ENCODE data around the gene MRPS7. TPM values are rescaled to one million over a fixed set of nuclear protein-coding genes. Genes with fewer than 3 reads are reported as not detected.

Gene MRPS7
- total RNA-seq, 1 experiment from 2014 or later = 103 TPM

DNA sequence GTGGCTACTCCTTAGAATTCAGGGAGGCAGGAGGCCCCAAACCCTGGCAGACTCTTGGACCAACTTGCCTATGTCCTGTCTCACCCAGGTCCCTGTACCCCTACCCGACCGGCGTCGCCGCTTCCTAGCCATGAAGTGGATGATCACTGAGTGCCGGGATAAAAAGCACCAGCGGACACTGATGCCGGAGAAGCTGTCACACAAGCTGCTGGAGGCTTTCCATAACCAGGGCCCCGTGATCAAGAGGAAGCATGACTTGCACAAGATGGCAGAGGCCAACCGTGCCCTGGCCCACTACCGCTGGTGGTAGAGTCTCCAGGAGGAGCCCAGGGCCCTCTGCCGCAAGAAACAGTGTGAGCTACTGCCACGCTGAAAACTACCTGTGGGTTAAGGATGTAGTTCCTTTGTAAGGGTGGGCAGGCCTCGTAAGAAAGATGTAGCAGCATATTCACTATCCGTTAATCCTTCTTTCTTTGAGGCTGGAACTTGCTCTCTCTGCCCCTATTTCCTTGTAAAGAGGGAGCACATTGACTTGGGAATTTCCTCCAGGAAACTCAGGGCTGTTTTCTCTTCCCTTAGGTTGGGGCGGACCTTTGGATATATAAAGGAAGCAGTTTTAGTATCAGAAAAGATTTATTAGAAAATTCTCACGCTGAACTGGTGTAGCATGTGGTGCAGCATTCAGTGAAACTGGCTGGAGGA lies 4.1 kb downstream of the MRPS7 start:
- no TSS peak for BruUV-seq (replicated peaks)
- Histone ChIP-seq H3K27ac (ENCODE audit: low read depth, low read length, poor library complexity, severe bottlenecking) (no peak overlapping the region), H3K36me3 (ENCODE audit: insufficient read depth, low read length, poor library complexity, severe bottlenecking) (peaks cover 39% of the 10 kb centered on the region), H3K9me3 (ENCODE audit: low read depth, low read length, poor library complexity, severe bottlenecking) (no peaks in the 10 kb centered on the region), H3K4me1 (ENCODE audit: insufficient read depth, low read length, poor library complexity, severe bottlenecking) (peaks cover 9% of the 10 kb centered on the region), H3K27me3 (replicated peaks; ENCODE audit: insufficient read depth, low read depth, low read length, poor library complexity) (no peaks in the 10 kb centered on the region), H3K4me3 (ENCODE audit: low read depth, low read length, poor library complexity, severe bottlenecking) (no peak overlapping the region)
- TF ChIP-seq, protein P1, sequence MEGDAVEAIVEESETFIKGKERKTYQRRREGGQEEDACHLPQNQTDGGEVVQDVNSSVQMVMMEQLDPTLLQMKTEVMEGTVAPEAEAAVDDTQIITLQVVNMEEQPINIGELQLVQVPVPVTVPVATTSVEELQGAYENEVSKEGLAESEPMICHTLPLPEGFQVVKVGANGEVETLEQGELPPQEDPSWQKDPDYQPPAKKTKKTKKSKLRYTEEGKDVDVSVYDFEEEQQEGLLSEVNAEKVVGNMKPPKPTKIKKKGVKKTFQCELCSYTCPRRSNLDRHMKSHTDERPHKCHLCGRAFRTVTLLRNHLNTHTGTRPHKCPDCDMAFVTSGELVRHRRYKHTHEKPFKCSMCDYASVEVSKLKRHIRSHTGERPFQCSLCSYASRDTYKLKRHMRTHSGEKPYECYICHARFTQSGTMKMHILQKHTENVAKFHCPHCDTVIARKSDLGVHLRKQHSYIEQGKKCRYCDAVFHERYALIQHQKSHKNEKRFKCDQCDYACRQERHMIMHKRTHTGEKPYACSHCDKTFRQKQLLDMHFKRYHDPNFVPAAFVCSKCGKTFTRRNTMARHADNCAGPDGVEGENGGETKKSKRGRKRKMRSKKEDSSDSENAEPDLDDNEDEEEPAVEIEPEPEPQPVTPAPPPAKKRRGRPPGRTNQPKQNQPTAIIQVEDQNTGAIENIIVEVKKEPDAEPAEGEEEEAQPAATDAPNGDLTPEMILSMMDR (conservative IDR thresholded peaks at IDR 0.05; ENCODE audit: low read depth, low read length) = no peak
- no peak for TF ChIP-seq EZH2 (IDR thresholded peaks at IDR 0.05; ENCODE audit: borderline replicate concordance, low read depth, low read length, poor library complexity, severe bottlenecking)
- CTCF ChIA-PET = no interaction called here
- intact Hi-C loops (cut with micrococcal nuclease; ENCODE audit: unreplicated experiment) = no loop called here
- DNase-seq (ENCODE audit: low spot score) = no peak
- POLR2A ChIA-PET (ENCODE audit: low non-redundant PET) = no interaction called here

DNA sequence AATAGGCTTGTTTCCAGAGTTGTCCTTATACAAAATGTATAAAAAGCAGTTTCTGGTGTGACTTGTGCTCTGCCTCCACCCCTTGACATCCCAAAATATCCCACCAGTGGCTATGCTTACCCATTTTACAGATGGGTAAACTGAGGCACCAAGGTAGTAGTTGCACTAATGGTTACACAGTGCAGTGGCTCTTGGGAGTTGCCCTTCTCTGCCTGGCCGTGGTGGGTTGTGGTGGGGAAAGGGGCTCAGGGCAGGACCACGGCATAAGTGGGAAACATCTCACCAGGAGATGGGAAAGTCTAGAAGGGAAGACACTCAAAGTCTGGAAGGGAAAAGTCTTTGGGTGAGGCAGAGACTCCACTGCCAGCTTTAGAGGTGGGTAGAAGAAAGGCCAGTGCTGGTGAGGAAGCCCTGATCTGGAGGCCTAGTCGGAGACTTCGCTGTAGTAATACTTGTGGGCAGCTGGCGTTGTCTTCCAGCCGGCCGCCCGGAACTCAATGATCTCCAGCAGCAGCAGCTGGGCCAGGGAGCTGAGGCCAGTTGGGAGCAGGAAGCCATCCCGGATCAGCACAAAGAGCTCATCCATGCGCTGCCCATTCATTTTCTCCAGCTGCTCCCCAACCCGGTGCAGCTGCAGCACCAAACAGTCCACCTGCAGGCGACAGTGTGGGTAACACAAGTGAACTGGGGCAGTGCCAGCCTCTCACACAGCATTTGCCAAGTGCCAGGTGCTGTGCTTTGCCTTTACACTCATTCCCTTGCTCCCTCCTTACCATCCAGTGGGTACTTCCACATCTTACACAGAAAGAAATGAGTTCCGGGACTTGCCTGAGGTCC lies 4.9 kb downstream of the MRPS7 start:
- Histone ChIP-seq H3K27ac (ENCODE audit: low read depth, low read length, poor library complexity, severe bottlenecking) (no peak overlapping the region), H3K27me3 (replicated peaks; ENCODE audit: insufficient read depth, low read depth, low read length, poor library complexity) (no peaks in the 10 kb centered on the region), H3K9me3 (ENCODE audit: low read depth, low read length, poor library complexity, severe bottlenecking) (no peaks in the 10 kb centered on the region), H3K4me1 (ENCODE audit: insufficient read depth, low read length, poor library complexity, severe bottlenecking) (peaks cover 9% of the 10 kb centered on the region), H3K36me3 (ENCODE audit: insufficient read depth, low read length, poor library complexity, severe bottlenecking) (peaks cover 39% of the 10 kb centered on the region), H3K4me3 (ENCODE audit: low read depth, low read length, poor library complexity, severe bottlenecking) (no peak overlapping the region)
- no peak for TF ChIP-seq EZH2 (IDR thresholded peaks at IDR 0.05; ENCODE audit: borderline replicate concordance, low read depth, low read length, poor library complexity, severe bottlenecking)
- TF ChIP-seq, protein P1 (conservative IDR thresholded peaks at IDR 0.05; ENCODE audit: low read depth, low read length) = no peak
- DNase-seq (ENCODE audit: low spot score) = no peak
- no TSS peak for BruUV-seq (replicated peaks)
- intact Hi-C loops (cut with micrococcal nuclease; ENCODE audit: unreplicated experiment) = no loop called here
- POLR2A ChIA-PET (ENCODE audit: low non-redundant PET) = no interaction called here
- CTCF ChIA-PET = no interaction called here

DNA sequence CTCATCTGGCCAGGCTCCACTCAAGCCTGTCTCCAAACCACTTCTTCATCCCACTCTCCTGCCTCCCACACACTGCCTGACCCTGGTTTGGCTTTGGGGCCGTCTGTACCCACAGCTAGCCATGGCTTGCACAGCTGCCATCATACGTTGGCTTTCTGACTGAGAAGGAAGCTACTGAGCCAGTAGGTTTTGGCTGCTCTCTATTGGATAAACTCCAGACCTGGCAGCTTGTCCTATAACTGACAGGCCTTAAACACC lies 5.4 kb downstream of the MRPS7 start:
- TF ChIP-seq EZH2 (IDR thresholded peaks at IDR 0.05; ENCODE audit: borderline replicate concordance, low read depth, low read length, poor library complexity, severe bottlenecking) = no peak
- TF ChIP-seq, protein P1 (conservative IDR thresholded peaks at IDR 0.05; ENCODE audit: low read depth, low read length) = no peak
- BruUV-seq (replicated peaks) = no TSS peak
- Histone ChIP-seq H3K4me3 (ENCODE audit: low read depth, low read length, poor library complexity, severe bottlenecking) (no peak overlapping the region), H3K4me1 (ENCODE audit: insufficient read depth, low read length, poor library complexity, severe bottlenecking) (peaks cover 9% of the 10 kb centered on the region), H3K36me3 (ENCODE audit: insufficient read depth, low read length, poor library complexity, severe bottlenecking) (peaks cover 39% of the 10 kb centered on the region), H3K9me3 (ENCODE audit: low read depth, low read length, poor library complexity, severe bottlenecking) (no peaks in the 10 kb centered on the region), H3K27me3 (replicated peaks; ENCODE audit: insufficient read depth, low read depth, low read length, poor library complexity) (no peaks in the 10 kb centered on the region), H3K27ac (ENCODE audit: low read depth, low read length, poor library complexity, severe bottlenecking) (no peak overlapping the region)
- POLR2A ChIA-PET (ENCODE audit: low non-redundant PET) = no interaction called here
- DNase-seq (ENCODE audit: low spot score) = no peak
- intact Hi-C loops (cut with micrococcal nuclease; ENCODE audit: unreplicated experiment) = no loop called here
- CTCF ChIA-PET = no interaction called here

All from A673 (cell line).